GM12878 (cell line): ENCODE measurements around the gene UTF1.

Experiments used
- ATF3 ChIP-seq: IDR thresholded peaks from 2 replicates; pipeline ENCODE4 v1.6.1; 2011; ENCODE audit warnings: low read depth, mild to moderate bottlenecking, low read length, moderate library complexity, borderline replicate concordance; ENCODE audit errors: extremely low read depth
- BHLHE40 ChIP-seq, 2 experiments: fragments of 450-650 bp in 1 of 2; IDR thresholded peaks; 2 replicates each; pipeline ENCODE4 v1.6.1; 2011 to 2017; ENCODE audit warnings: low read depth in 2 of 2, borderline replicate concordance in 1 of 2, improper control_type of control experiment in 1 of 2, low read length in 1 of 2, mild to moderate bottlenecking in 1 of 2
- CTCF ChIP-seq, 3 experiments: IDR thresholded peaks in 2 of 3; conservative IDR thresholded peaks in 1 of 3; 2 replicates each; pipeline ENCODE4 v1.5.1; 2011; ENCODE audit warnings: low read depth in 3 of 3, low read length in 3 of 3, mild to moderate bottlenecking in 3 of 3, control low read depth in 2 of 3, moderate library complexity in 2 of 3, inconsistent platforms in 1 of 3, mixed read lengths in 1 of 3; ENCODE audit not compliant: control insufficient read depth in 2 of 3, insufficient read depth in 1 of 3; ENCODE audit errors: extremely low read depth in 1 of 3
- EP300 ChIP-seq, 2 experiments: fragments of 150-350 bp in 1 of 2; IDR thresholded peaks; 2 replicates each; pipeline ENCODE4 v1.6.1; 2011 to 2012; ENCODE audit warnings: low read depth in 2 of 2, low read length in 2 of 2, borderline replicate concordance in 1 of 2, improper control_type of control experiment in 1 of 2, inconsistent platforms in 1 of 2; ENCODE audit not compliant: control insufficient read depth in 1 of 2
- MEF2A ChIP-seq: IDR thresholded peaks from 2 replicates; pipeline ENCODE4 v1.6.1; 2011; ENCODE audit warnings: low read depth, mild to moderate bottlenecking, low read length, moderate library complexity; ENCODE audit not compliant: insufficient read depth
- MLLT1 ChIP-seq: fragments of 450-650 bp; IDR thresholded peaks from 2 replicates; pipeline ENCODE4 v1.6.1; 2016; ENCODE audit warnings: mild to moderate bottlenecking
- MXI1 ChIP-seq: fragments of 150-350 bp; IDR thresholded peaks from 2 replicates; pipeline ENCODE4 v1.6.1; 2011; ENCODE audit warnings: low read depth, mild to moderate bottlenecking, inconsistent platforms, low read length, improper control_type of control experiment
- NFXL1 ChIP-seq: fragments of 450-650 bp; IDR thresholded peaks from 2 replicates; pipeline ENCODE4 v1.6.1; 2017; ENCODE audit warnings: antibody characterized with exemption, mild to moderate bottlenecking, borderline replicate concordance
- NRF1 ChIP-seq: conservative IDR thresholded peaks from 2 replicates; pipeline ENCODE4 v1.6.1; 2011; ENCODE audit warnings: mild to moderate bottlenecking, low read depth, low read length, improper control_type of control experiment
- POLR2A ChIP-seq: IDR thresholded peaks from 2 replicates; pipeline ENCODE4 v1.6.1; 2011; ENCODE audit warnings: low read depth, mild to moderate bottlenecking, low read length
- POLR2AphosphoS5 ChIP-seq: IDR thresholded peaks from 2 replicates; pipeline ENCODE4 v1.6.1; 2011; ENCODE audit warnings: mild to moderate bottlenecking, low read length, inconsistent platforms
- RFX5 ChIP-seq: IDR thresholded peaks from 2 replicates; pipeline ENCODE4 v1.6.1; 2011; ENCODE audit warnings: low read depth, low read length, improper control_type of control experiment
- SMC3 ChIP-seq: IDR thresholded peaks from 2 replicates; pipeline ENCODE4 v1.6.1; 2011; ENCODE audit warnings: low read length, improper control_type of control experiment, borderline replicate concordance
- ZNF24 ChIP-seq: fragments of 450-650 bp; IDR thresholded peaks from 2 replicates; pipeline ENCODE4 v1.6.1; 2017; ENCODE audit warnings: antibody characterized with exemption, mild to moderate bottlenecking

- no peak for TF ChIP-seq MLLT1
- no peak for TF ChIP-seq MEF2A
- TF ChIP-seq SMC3, result no peak
- TF ChIP-seq NFXL1, result no peak
- TF ChIP-seq MXI1, result no peak
- no peak for TF ChIP-seq NRF1
- TF ChIP-seq ATF3, result no peak
- no peak for TF ChIP-seq POLR2AphosphoS5
- no peak for TF ChIP-seq CTCF (IDR thresholded peaks at IDR 0.05 in 2 of 3, conservative IDR thresholded peaks at IDR 0.05 in 1 of 3; ENCODE audit: control insufficient read depth in 2 of 3, extremely low read depth in 1 of 3, insufficient read depth in 1 of 3, low read depth in 3 of 3, low read length in 3 of 3)
- TF ChIP-seq ZNF24, result no peak
- no peak for TF ChIP-seq RFX5
- no peak for TF ChIP-seq EP300 (IDR thresholded peaks at IDR 0.05; ENCODE audit: borderline replicate concordance in 1 of 2, control insufficient read depth in 1 of 2, low read depth in 2 of 2, low read length in 2 of 2)
- TF ChIP-seq BHLHE40 (IDR thresholded peaks at IDR 0.05; ENCODE audit: borderline replicate concordance in 1 of 2, low read depth in 2 of 2, low read length in 1 of 2), result no peak
- no peak for TF ChIP-seq POLR2A
Measured at GRCh38 chr10:133258818-133259601, 29.0 kb downstream of the UTF1 start.
